ENCODE results near the gene JPH4.

Gene JPH4

DNA sequence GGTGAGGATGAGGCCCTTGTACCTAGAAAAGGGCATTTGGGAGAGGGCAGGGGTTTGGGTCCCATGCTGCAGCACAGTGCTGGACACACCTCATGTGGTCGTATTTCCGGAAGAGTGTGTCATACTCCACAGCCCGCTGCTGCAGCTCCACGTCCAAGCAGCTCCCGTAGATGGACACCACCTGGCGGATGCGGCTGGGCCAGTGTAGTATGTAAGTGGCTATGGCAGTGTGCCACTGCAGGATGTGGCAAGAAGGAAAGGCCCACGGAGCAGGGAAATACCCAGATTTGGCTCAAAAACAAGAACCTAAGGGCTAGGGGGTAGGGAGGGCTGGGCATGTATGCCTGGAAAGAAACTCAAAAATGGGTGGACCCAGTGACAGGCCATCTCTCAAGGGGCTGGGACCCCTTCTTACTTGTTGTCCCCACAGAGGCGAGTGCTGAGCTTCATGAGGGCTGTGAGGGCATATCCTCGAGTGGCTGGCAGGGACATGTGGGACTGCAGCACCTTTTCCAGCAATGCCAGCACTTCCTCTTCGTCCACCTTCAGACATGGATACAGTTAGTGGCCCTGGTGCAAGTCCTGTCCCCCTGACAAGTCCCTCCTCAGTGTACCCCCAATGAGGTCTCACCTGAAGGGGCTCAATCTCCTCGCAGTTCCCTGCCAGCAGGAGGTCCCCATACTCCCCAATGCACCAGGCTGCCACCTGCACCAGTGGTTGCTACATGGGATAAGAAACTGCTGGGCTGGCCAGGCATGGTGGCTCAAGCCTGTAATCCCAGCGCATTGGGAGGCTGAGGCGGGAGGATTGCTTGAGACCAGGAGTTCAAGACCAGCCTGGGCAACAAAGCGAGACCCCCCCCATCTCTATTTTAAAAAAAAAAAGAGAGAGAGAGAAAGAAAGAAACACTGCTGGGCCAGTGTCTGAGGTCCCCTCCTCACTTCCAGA is 16.4 kb downstream of the JPH4 start:
- no peak for FAIRE-seq

DNA sequence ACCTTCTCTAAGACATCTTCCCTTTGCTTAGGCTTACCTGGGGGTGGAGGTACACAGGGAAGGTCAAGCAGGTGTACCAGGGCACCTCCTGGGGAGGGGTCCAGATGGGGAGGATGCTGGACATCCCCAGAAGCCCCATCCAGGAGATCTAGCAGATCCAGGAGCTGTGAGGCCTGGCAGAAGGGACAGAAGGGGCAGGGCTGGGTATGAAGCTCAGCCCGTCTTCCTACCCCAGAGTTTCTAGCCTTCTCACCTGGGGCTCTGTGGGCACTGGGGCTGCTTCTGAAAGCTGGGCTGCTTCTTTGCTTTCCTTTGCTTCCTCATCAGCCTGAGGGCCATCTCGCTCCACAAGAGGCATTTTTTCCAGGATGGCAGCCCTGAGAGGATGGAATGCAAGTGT is 17.3 kb downstream of the JPH4 start:
- FAIRE-seq: no peak

DNA sequence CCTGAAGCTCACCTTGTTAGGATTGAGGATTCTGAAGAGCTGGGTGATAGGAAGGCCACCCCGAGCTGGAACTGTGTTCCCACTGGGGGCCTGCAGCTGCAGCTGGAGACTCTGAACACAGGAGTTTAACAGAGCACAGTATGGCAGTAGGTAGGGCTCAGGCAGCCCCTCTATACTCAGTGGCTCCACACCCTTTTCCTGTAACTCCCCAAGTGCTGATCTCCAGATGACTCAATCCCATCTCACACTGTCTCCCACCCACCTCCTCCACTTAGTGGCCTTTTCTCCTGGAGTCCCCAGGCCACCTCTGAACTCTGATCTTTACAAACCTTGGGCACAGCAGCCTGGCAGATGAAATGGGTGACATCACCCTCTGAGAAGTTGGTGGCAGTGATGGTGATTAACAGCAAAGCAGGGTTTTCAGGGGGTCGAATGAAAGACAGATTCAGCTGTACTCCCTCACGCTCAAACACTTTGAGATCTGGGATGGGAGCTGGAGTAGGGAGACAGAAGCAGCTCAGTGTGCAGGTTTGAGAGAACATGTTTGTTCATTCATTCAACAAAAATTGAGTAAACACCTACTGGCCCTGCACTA is 18.6 kb downstream of the JPH4 start:
- FAIRE-seq: no peak

DNA sequence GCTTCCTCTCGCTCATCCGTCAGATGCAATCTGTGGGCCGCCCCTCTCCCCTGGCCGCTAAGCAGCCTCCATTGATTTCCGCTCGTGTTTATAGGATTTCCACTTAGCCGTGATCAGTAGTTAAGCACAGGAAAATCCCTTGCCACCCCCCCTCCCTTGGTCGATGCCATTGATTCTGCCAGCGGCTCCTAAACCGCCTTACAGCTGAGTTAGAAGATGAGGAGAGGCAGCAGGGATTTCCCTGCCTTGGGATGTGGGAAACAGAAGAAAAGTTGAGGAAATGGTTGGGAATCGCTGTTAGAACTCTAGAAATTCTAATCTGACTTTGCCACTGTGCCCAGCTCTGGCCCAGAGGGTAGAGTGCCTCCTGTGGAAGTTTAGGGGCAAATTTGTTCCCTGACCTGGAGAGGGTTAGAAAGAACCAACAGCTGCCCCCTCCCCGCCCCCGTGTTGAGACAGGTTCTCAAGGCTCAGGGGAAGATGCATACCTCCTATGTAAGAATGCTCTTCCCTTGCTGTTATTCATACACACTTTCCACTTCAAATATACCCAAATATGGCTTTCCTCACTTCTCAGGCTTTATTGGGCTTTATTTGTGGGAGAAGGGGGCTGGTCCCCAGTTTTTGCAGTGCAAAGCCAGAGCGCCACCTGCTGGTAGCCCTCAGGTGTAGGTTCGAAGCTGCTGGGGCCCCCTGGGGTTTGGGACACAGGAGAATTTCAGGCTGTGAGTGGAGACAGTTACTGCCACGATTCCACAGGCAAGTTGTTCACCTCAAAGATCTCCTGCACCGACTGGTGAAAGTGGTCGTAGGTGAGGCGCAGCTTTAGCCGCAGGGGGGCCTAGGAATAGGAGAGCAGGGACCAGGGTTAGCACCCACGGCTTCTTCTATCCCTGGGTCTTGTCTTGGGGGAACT is 19.3 kb downstream of the JPH4 start:
- FAIRE-seq: no peak

DNA sequence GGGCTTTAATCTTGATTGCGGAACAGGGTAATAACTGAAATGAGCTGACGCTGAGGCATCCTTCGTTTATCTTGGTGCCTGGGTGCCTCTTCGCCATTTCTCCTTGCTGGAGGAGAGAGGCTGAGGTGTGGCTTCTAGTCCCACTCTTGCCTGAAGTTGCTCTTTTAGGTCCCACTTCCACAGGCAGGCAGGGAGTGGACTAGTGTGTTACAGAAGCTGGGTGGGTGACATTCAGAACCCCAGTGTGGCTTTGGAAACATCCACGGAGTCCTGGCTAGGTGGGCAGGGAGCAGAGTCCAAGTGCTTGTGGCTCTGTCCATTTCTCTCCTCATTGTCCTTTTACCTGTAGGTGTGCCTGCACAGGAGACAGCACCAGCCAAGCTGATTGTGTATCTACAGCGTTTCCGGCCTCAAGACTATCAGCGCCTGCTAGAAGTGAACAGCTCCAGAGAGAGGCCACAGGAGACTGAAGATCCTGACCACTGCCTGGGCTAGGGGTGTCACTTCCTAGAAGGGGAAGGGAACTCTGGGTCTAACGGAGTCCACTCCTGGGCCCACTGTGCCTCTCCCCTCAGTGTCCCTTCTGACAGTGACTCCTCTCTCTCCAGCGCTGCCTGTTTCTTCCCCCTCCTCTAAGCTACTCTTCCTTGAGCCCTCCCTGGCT is 20.1 kb downstream of the JPH4 start:
- FAIRE-seq: no peak

DNA sequence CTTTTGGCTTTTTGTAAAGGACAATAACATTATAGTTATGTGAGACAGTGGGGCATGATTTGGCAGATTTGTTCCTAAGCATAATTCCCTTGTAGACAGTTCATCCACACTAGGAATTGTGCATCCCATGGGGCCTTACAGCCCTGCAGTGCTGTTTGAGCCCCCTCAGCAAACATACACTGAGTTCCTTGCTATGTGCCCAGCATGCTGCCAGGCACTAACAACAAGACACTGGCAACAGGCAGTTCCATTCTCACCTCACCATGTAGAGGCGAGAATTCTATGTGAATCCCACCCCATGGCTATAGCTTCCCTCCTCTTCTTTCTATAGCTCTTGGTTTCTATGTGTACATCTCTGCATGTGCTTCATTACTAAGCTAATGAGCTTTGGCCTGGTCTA is 20.6 kb downstream of the JPH4 start:
- FAIRE-seq: no peak

DNA sequence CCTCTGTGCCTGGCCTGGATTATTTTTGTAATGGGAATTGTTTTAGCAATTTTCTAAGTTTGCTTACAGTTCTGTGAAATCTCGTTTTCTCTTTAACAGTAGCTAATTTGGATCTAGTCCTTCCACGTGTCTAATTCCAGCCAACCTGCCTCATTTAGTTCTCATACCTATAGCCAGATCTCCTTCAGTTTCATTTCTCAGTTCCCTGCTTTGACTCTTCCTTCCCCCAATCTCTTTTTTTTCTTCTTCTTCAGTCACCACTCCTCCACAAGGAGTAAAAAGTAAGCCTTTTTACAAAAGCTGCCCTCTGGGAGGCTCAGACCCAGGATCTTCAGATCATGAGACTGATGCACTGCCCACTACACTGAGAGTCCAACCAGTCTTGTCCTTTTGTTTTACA is 21.1 kb downstream of the JPH4 start:
- FAIRE-seq: no peak

DNA sequence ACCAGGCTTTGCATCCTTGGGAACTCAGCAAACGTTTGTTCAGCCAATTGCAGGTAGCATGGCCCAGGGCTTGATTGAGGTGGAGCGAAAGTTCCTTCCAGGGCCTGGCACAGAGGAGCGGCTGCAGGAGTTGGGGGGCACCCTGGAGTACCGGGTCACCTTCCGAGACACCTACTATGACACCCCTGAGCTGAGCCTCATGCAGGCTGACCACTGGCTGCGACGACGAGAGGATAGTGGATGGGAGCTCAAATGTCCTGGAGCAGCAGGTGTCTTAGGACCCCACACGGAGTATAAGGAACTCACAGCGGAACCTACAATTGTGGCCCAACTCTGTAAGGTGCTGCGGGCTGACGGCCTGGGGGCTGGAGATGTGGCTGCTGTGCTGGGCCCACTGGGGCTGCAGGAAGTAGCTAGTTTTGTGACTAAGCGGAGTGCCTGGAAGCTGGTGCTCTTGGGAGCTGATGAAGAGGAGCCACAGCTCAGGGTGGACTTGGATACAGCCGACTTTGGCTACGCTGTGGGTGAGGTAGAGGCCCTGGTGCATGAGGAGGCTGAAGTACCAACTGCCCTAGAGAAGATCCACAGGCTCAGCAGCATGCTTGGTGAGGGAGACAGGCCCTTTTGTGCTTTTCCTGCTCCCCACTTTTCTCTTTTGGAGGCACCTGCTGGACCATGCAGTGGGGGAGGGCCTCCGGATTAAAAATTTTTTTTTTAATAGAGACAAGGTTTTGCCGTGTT is 21.7 kb downstream of the JPH4 start:
- no peak for FAIRE-seq

DNA sequence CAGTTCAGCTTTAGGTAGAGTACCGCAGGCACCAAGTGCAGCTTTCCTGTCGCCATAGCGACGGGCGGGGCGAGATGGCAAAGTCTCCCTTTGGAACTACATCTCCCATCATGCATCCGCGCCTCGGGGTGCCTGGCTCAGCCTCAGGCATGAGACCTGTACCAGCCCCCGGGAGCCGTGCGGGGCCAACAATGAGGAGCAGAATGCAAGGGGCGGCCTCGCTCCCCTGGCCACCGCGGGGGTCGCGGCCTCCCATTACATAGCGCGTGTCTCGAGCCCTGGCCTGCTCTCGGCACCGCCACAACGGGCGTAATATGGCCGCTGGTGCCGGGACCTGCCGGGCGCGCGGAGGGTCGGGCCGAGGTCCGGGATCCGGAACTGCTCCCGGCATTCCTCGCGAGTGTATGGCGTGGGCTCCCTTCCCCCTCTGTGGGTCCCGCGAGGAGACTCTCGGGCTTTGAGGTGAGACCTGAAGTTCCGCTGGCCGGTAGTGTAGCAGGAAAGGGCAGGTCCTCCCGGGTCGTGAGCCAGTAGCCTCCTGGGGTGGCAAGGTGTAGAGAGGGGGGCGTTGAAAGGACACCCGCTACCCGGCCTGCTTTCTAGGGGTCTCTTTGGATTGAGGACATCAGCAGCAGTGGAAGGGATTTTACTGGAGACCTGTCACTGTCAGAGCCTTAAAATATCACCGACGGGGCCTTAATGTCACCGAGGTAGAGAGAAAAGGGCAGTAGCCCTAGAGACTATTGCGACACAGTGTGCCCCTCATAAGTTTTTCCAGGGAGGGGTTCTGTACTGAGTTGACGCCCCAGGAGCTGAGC is 22.5 kb downstream of the JPH4 start, which contains the start of gene THTPA:
TSS of gene THTPA (plus strand) at position 390 of the 818 bp plus-strand sequence. CDS start 487 bp downstream, outside the sequence.
- no peak for FAIRE-seq

DNA sequence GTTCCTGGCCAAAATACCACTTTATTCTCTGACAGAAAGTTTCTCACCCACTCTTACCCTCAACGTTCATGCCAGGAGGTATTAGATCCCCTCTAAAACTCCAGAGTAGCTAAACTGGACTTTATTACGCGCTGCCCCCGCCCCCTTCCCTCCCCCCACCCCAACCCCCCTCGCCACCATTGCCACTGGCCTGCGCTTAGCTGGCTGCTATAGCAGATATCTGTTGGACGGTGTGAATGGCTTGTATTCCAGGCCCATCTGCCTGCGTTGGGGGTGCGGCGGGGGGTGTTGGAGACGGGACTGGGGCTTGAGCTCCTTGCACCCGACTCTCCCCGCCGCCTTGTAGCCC is 23.1 kb downstream of the JPH4 start:
- FAIRE-seq: no peak

DNA sequence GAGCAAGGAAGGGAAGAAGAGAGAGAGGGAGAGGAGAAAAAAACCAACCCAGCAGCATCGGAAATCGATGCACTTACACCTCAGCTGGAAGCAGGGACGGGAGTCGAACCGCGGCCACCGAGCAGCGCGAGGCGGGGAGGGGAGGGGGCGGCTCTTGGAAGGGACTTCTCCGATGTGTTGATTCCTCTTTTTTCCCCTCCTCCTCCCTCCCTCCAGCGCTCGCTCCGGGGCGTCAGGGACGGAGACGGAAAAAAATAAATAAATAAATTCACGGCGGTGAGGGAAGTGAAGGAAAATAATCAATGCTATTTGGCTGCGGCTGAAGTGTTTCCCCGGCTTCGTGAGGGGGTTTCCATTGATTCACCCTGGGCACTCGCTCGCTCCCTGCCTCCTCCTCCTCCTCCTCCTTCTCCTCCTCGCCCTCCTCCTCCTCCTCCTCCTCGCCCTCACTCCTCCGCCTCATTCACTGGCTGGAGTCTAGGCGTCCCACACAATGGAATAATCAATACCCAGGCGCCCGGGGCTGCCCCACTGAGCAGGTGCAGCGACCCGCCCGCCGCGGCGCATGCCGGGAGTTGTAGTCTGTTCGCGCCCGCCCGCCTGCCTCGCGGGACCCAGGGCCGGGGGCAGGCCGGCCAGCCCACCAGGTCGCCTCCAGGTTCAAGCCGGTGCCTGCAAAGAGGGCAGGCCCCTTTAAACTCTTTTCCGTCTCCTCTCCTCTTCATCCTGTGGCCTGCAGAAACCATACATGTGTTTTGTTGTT is 27.1 kb downstream of the JPH4 start, which contains the start of gene ZFHX2:
TSS of gene ZFHX2 (minus strand) at position 500 of the 763 bp plus-strand sequence. CDS start 16,440 bp downstream, outside the sequence.
- FAIRE-seq: no peak

DNA sequence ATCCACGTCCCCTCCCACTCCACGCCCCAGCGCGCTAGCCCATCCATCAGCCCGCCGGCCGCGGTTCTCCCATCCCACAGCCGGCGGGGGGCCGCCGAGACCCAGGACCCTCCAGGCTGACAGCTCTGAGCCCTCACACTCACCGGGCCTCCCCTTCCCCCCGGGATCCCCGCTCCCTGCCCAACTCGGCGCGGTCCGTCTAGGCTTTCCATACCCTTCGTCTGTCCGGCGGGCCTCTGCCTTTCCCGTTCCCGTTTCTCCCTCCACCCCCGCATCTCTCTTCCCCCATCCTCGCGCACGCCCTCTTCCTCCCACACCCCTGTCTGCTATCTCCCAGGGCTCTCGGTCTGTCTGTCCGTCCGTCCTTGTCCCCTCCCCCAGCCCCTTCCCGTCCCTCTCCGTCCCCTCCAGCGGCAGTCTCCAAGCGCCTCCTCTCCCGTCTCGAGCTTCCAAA is 27.8 kb downstream of the JPH4 start:
- no peak for FAIRE-seq

DNA sequence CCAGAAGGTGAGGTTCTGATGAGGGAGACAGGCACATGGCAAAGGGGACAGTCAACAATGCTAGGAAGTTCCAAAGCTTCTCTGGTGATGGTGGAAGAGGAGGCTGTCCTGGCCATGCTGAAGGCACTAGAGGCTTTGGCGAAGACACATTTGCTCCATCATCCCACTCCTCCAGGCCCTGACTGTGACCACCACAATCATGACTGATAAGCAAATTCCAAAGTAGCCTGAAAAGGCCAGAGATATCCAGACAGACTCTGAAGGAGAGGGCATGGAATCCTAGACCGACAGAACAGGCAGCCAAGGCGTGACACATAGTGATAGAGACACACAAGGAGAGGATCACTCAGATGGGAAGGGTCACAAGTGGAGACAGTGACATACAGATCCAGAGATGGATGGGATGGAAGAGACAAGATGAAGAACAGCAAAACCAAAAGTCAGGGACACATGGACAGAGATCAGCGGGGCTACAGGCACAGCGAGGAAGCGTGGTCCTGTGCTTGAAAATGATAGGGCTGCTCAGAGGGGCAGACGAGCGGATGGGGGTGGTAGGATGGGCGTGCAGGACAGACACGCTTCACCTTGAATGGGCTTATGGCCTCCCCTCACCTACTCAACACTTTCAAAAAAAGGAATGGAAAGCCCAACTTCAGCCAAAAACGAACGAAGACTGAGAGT is 28.3 kb downstream of the JPH4 start:
- FAIRE-seq: no peak

DNA sequence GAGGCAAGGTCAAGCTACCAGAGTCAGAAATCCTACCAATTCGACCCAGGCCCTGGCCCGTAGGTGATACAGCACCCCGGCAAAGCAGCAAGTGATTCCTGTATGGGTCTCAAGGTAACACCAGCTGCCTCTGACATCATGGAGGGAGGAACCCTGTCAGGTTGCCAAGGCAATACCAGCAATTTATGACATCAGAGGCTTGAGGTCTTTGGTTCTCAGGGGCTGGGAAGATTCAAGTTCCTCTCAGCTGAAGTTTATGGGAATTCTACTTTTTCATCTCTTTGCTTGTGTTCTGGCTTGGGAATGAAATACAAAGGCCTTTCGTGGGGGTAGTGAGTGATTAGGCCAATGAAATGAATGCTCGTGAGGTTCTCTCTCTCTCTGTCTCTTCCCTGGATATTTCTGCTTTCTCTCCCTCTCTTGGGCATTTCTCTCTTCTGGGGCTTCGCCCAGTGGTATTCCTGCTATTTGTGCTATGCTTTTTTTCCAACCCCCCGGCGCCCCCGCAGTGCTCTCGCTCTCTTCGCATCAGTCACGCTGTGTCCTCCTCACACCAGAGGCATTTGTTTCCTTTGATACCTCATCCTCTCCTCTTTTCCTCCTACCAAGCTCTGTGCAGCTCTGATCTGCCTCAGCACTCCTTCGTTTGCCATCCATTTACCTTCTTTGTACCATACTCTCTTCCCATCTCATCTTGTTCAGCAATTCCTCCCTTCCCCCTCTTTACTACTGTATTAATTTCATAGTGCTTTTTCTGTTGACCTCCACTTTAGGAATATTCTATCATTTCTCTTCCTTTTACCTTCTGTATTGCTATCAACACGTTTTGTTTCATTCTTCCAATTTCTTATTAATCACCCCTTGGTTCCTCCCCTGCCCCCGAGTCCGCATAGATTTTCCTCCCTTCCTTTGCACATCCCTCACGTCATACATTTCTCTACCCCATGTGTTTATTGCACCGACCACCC is 30.0 kb downstream of the JPH4 start:
- no peak for FAIRE-seq

DNA sequence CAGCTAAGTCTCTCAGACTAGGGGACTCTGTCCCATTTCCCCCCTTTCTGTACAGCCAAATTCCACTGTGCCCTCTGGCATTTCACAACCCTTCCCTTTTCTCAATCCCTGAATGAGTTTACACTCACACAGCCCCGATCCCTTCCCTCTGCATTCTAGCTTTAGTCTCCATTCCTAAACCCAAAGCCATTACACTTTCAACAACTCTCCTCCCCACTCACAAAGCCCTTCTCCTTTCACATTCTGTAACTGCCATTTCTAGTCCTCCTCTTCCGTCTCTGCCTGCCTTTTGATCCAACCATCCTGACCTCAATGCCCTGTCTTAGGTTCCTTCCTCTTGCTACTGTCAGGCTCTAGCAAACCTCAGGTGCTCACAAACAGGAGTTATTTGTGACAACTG is 30.7 kb downstream of the JPH4 start:
- no peak for FAIRE-seq

DNA sequence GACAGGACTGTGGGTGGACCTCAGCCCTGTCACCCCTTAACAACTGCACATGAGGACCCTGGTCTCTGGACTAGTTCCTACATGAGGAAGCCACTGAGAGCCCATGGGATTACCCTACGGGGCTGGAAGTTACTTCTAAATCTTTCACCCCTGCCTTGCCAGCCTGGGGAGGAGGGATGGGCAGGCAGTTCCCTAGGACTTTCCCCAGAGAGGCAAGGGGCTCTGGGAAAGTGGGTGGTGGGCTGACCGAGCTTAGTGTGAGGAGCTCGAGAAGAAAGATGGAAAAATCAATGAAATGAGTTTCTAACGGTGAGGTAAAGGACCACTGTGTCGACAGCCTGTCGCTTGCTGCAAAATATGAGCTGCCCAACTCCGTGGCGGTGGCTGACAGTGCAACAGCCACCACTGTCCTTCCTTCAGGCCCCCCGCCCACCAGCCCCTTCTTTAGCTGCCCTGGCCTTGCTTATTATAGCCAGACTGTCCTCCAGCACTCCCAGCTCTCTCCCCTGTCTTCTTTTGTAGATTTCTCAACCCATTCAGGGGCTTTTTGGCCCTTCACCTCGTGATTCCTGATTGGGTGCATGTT is 32.0 kb downstream of the JPH4 start:
- no peak for FAIRE-seq

DNA sequence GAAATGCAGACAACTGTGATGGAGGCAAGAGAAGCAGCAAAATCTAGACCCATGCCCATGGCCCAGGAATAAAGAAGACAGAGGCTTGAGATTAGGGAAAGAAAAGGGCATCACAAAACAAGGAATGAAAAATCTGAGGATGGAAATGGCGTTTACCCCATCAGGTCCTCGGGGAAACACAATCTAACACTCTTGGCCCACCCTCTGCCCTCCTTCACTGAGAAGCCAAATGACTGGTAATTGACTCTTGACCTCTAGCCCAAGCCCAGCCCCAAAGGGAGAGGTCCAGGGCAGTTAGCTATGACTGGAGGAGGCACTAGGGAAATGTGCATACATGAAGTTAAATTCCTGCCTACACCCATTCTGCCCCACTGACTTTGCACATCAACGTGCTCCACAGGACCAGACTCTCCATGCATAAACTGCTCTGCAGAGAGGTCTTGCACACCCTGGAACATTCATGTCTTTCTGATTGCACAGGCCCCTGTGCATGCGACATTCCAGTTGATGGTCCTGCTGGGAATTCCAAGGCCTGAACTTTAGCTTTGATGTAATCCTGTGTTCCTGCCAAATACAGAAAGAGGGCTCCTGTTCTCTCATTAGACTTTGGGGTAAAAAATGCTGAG is 32.7 kb downstream of the JPH4 start:
- no peak for FAIRE-seq

Data from G401.6 (cell line).